H9 (cell line): ENCODE measurements around the gene XXYLT1. TPM values are rescaled to one million over a fixed set of nuclear protein-coding genes. Genes with fewer than 3 reads are reported as not detected.

Experiments
- DNase-seq: peaks from one replicate; pipeline ENCODE4 v3.0.0-alpha.2; 2017
- H2AFZ ChIP-seq: one replicate; pipeline ENCODE4 v1.6.1; 2013; ENCODE audit warnings: mild to moderate bottlenecking, low read length, control low read depth, moderate library complexity
- H2AK5ac ChIP-seq: 2 replicates; pipeline ENCODE4 v1.6.1; 2013; ENCODE audit warnings: low read length, control low read depth, mixed read lengths; ENCODE audit not compliant: insufficient read length
- H2BK120ac ChIP-seq: one replicate; pipeline ENCODE4 v1.6.1; 2013; ENCODE audit warnings: low read depth, mild to moderate bottlenecking, low read length, control low read depth, inconsistent platforms; ENCODE audit not compliant: poor library complexity, severe bottlenecking
- H2BK12ac ChIP-seq: 2 replicates; pipeline ENCODE4 v1.6.1; 2013; ENCODE audit warnings: low read length, control low read depth, mixed read lengths, low read depth; ENCODE audit not compliant: insufficient read length
- H2BK15ac ChIP-seq: 2 replicates; pipeline ENCODE4 v1.6.1; 2013; ENCODE audit warnings: low read depth, low read length, control low read depth
- H2BK20ac ChIP-seq: one replicate; pipeline ENCODE4 v1.6.1; 2013; ENCODE audit warnings: low read depth, mild to moderate bottlenecking, low read length, control low read depth, inconsistent platforms; ENCODE audit not compliant: poor library complexity, severe bottlenecking
- H2BK5ac ChIP-seq: 2 replicates; pipeline ENCODE4 v1.6.1; 2013; ENCODE audit warnings: low read length, control low read depth, mixed read lengths; ENCODE audit not compliant: insufficient read length
- H3K14ac ChIP-seq: 2 replicates; pipeline ENCODE4 v1.6.1; 2013; ENCODE audit warnings: low read length, control low read depth; ENCODE audit not compliant: insufficient read depth
- H3K18ac ChIP-seq: 2 replicates; pipeline ENCODE4 v1.6.1; 2013; ENCODE audit warnings: low read depth, mild to moderate bottlenecking, mixed read lengths, low read length, control low read depth; ENCODE audit not compliant: insufficient read length
- H3K23ac ChIP-seq: 2 replicates; pipeline ENCODE4 v1.6.1; 2013; ENCODE audit warnings: low read length, control low read depth, mixed read lengths, low read depth; ENCODE audit not compliant: insufficient read length
- H3K23me2 ChIP-seq: 2 replicates; pipeline ENCODE4 v1.6.1; 2013; ENCODE audit warnings: low read depth, mild to moderate bottlenecking, mixed read lengths, low read length, control low read depth; ENCODE audit not compliant: insufficient read length, poor library complexity, severe bottlenecking
- H3K27ac ChIP-seq: 2 replicates; pipeline ENCODE4 v1.5.1; 2013; ENCODE audit warnings: low read length, control low read depth, mixed read lengths, low read depth; ENCODE audit not compliant: insufficient read length
- H3K27me3 ChIP-seq: 2 replicates; pipeline ENCODE4 v1.6.1; 2013; ENCODE audit warnings: low read length, control low read depth, inconsistent platforms; ENCODE audit not compliant: insufficient read depth
- H3K4ac ChIP-seq: 2 replicates; pipeline ENCODE4 v1.6.1; 2013; ENCODE audit warnings: low read depth, mild to moderate bottlenecking, control low read depth, inconsistent platforms, low read length, moderate library complexity
- H3K4me1 ChIP-seq: 2 replicates; pipeline ENCODE4 v1.6.1; 2013; ENCODE audit warnings: low read length, control low read depth, inconsistent platforms; ENCODE audit not compliant: insufficient read depth
- H3K4me2 ChIP-seq: 2 replicates; pipeline ENCODE4 v1.6.1; 2013; ENCODE audit warnings: low read length, control low read depth, mixed read lengths; ENCODE audit not compliant: insufficient read length, insufficient read depth
- H3K56ac ChIP-seq: 2 replicates; pipeline ENCODE4 v1.6.1; 2013; ENCODE audit warnings: low read depth, mild to moderate bottlenecking, mixed read lengths, low read length, control low read depth; ENCODE audit not compliant: insufficient read length
- H3K79me1 ChIP-seq: 2 replicates; pipeline ENCODE4 v1.6.1; 2013; ENCODE audit warnings: low read depth, mild to moderate bottlenecking, moderate library complexity, low read length, control low read depth, inconsistent platforms; ENCODE audit not compliant: insufficient read depth, poor library complexity, severe bottlenecking
- H3K79me2 ChIP-seq: 2 replicates; pipeline ENCODE4 v1.6.1; 2013; ENCODE audit warnings: low read length, control low read depth, inconsistent platforms; ENCODE audit not compliant: insufficient read depth
- H3K9ac ChIP-seq: 2 replicates; pipeline ENCODE4 v1.6.1; 2013; ENCODE audit warnings: low read length, control low read depth, mixed read lengths; ENCODE audit not compliant: insufficient read length; ENCODE audit errors: extremely low read depth
- H3K9me3 ChIP-seq: one replicate; pipeline ENCODE4 v1.6.1; 2013; ENCODE audit warnings: low read depth, low read length, inconsistent platforms; ENCODE audit not compliant: control insufficient read depth
- H3T11ph ChIP-seq: one replicate; pipeline ENCODE4 v1.6.1; 2013; ENCODE audit warnings: mild to moderate bottlenecking, low read length, control low read depth, inconsistent platforms
- H4K20me1 ChIP-seq: one replicate; pipeline ENCODE4 v1.6.1; 2013; ENCODE audit not compliant: control insufficient read depth, insufficient read length, insufficient read depth
- H4K5ac ChIP-seq: 2 replicates; pipeline ENCODE4 v1.6.1; 2013; ENCODE audit warnings: low read depth, mild to moderate bottlenecking, mixed read lengths, low read length, control low read depth; ENCODE audit not compliant: insufficient read length
- H4K8ac ChIP-seq: replicated peaks from 2 replicates; pipeline ENCODE4 v1.6.1; 2013; ENCODE audit warnings: low read length, control low read depth, mixed read lengths, low read depth; ENCODE audit not compliant: insufficient read length
- H4K91ac ChIP-seq: 2 replicates; pipeline ENCODE4 v1.6.1; 2013; ENCODE audit warnings: low read depth, mild to moderate bottlenecking, moderate library complexity, mixed read lengths, low read length, control low read depth; ENCODE audit not compliant: insufficient read length
- H3K27ac Mint-ChIP-seq, 3 experiments: 2 replicates in 2 of 3; 3 replicates in 1 of 3; pipeline ENCODE4 v1.8.0; 2020 to 2021; ENCODE audit warnings: mixed read lengths in 3 of 3, mild to moderate bottlenecking in 1 of 3, moderate library complexity in 1 of 3
- H3K27me3 Mint-ChIP-seq: 2 replicates; pipeline ENCODE4 v1.8.0; 2021; ENCODE audit warnings: low read depth, mild to moderate bottlenecking, moderate library complexity, mixed read lengths
- H3K36me3 Mint-ChIP-seq, 3 experiments: 2 replicates in 2 of 3; 3 replicates in 1 of 3; pipeline ENCODE4 v1.8.0; 2020 to 2021; ENCODE audit warnings: low read depth in 3 of 3, mixed read lengths in 3 of 3; ENCODE audit not compliant: insufficient read depth in 1 of 3
- H3K4me1 Mint-ChIP-seq, 2 experiments: 2 replicates each; pipeline ENCODE4 v1.8.0; 2020; ENCODE audit warnings: mixed read lengths in 2 of 2
- H3K4me3 Mint-ChIP-seq, 2 experiments: 2 replicates in 1 of 2; 3 replicates in 1 of 2; pipeline ENCODE4 v1.8.0; 2020 to 2021; ENCODE audit warnings: mild to moderate bottlenecking in 2 of 2, mixed read lengths in 2 of 2, moderate library complexity in 1 of 2
- H3K9me3 Mint-ChIP-seq, 2 experiments: 2 replicates in 1 of 2; 3 replicates in 1 of 2; pipeline ENCODE4 v1.8.0; 2020; ENCODE audit warnings: mild to moderate bottlenecking in 2 of 2, mixed read lengths in 2 of 2, moderate library complexity in 1 of 2
- WGBS: extraction: QIAGEN DNeasy Blood & Tissue Kit; methylation state at CpG from one replicate; pipeline ENCODE4 v1.1.7; 2013; ENCODE audit warnings: missing lambda C conversion rate, low lambda C conversion rate, mixed read lengths; ENCODE audit not compliant: insufficient read length; ENCODE audit errors: extremely low coverage; 5-methylcytosine and 5-hydroxymethylcytosine counted together
- total RNA-seq: library from RNA; stranded (reverse); gene quantifications from 2 replicates; pipeline ENCODE4 v1.2.1, GENCODE V29; 2021
- TF ChIP-seq, protein P1 (sequence below): fragments of 200-600 bp; sonication (generic); conservative IDR thresholded peaks from 3 replicates; pipeline ENCODE4 v1.8.0; 2021; ENCODE audit warnings: antibody characterized with exemption, mild to moderate bottlenecking

XXYLT1 gene
- total RNA-seq, 1 experiment from 2014 or later = 22.7 TPM

DNA sequence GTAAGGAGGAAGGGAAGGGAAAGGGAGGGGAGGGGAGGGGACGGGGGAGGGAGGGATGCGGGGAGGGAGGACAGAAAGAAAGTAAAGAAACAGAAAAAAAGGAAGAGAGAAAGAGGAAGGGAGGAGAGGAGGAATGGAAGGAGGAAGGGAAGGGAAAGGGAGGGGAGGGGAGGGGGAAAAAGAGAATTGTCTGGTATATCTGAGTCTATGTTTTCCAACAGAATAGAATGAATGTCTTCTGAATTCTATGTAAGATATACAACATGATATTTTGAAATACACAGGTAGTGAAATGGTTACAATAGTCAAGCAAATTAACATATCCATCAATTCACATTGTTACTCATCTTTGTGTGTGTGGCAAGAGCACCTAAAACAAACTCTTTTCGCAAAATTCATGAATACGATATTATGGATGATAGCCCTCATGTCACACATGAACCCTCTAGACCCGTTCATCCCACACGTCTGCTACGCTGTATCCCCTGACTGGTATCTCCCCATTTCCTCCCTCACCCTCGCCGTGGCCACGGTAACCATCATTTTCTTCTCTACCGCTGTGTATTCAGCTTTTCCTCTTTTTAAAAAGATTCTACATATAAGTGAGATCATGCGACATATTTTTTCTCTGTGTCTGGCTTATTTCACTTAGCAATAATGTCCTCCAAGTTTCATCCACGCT, 168.9 kb downstream of the XXYLT1 start:
- no peak overlapping the region for H3K4ac ChIP-seq
- H2BK12ac ChIP-seq = no peak overlapping the region
- no peak for DNase-seq
- H3K79me1 ChIP-seq = no peaks in the 10 kb centered on the region
- no peak overlapping the region for H4K8ac ChIP-seq
- Mint-ChIP-seq H3K27ac (no peak overlapping the region), H3K27me3 (peaks cover 1% of the 10 kb centered on the region), H3K9me3 (no peaks in the 10 kb centered on the region), H3K4me3 (no peak overlapping the region), H3K4me1 (peaks cover 16 to 17% of the 10 kb centered on the region in 2 experiments), H3K36me3 (peaks cover 0 to 4% (median 0%) of the 10 kb centered on the region in 3 experiments; a peak in 4 of 7 replicates)
- H3K79me2 ChIP-seq = no peaks in the 10 kb centered on the region
- no peak overlapping the region for H2BK15ac ChIP-seq
- H3K23ac ChIP-seq = no peak overlapping the region
- no peak overlapping the region for H4K91ac ChIP-seq
- H2AK5ac ChIP-seq = no peak overlapping the region
- H3K4me2 ChIP-seq = no peak overlapping the region
- H2BK5ac ChIP-seq = no peak overlapping the region
- no peak overlapping the region for H3K27ac ChIP-seq
- no peaks in the 10 kb centered on the region; the same call in 1 of the 2 replicates for H3K4me1 ChIP-seq
- H2BK20ac ChIP-seq = no peak overlapping the region
- no CpG with 5 or more reads among the region's 13 CpGs for WGBS
- H3K14ac ChIP-seq = no peak overlapping the region
- no peak overlapping the region for H2BK120ac ChIP-seq
- H3K9me3 ChIP-seq = no peaks in the 10 kb centered on the region
- no peak overlapping the region for H3K9ac ChIP-seq
- TF ChIP-seq, protein P1, sequence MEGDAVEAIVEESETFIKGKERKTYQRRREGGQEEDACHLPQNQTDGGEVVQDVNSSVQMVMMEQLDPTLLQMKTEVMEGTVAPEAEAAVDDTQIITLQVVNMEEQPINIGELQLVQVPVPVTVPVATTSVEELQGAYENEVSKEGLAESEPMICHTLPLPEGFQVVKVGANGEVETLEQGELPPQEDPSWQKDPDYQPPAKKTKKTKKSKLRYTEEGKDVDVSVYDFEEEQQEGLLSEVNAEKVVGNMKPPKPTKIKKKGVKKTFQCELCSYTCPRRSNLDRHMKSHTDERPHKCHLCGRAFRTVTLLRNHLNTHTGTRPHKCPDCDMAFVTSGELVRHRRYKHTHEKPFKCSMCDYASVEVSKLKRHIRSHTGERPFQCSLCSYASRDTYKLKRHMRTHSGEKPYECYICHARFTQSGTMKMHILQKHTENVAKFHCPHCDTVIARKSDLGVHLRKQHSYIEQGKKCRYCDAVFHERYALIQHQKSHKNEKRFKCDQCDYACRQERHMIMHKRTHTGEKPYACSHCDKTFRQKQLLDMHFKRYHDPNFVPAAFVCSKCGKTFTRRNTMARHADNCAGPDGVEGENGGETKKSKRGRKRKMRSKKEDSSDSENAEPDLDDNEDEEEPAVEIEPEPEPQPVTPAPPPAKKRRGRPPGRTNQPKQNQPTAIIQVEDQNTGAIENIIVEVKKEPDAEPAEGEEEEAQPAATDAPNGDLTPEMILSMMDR = no peak
- no peak overlapping the region for H2AFZ ChIP-seq
- peaks cover 3% of the 10 kb centered on the region for H3K23me2 ChIP-seq
- H3K18ac ChIP-seq = no peak overlapping the region
- H4K5ac ChIP-seq = no peak overlapping the region
- no peaks in the 10 kb centered on the region for H3K27me3 ChIP-seq
- H4K20me1 ChIP-seq = no peaks in the 10 kb centered on the region
- H3K56ac ChIP-seq = no peak overlapping the region
- no peak overlapping the region for H3T11ph ChIP-seq
